Upper lobe of left lung (tissue), 4 donors: ENCODE results near the gene MCTP1.

ENCODE experiments used
- CTCF ChIP-seq, 6 experiments: fragments of 450-650 bp in 4 of 6; fragments of 200-600 bp in 2 of 6; sonication (generic) in 2 of 6; IDR thresholded peaks; one replicate each; pipeline ENCODE4 v1.5.1; 2016 to 2019; ENCODE audit warnings: antibody characterized with exemption in 6 of 6
- EP300 ChIP-seq, 4 donors: sonication (generic); formaldehyde crosslinking; IDR thresholded peaks; one replicate each; pipeline ENCODE4 v1.5.1; 2017; ENCODE audit warnings: antibody characterized with exemption in 4 of 4, control low read depth in 2 of 4

- TF ChIP-seq CTCF (IDR thresholded peaks at IDR 0.05) (no peak), EP300 (IDR thresholded peaks at IDR 0.05) (no peak)
These were observed 154.0 kb downstream of the MCTP1 start for GRCh38 chr5:95130941-95131340.
